Parathyroid adenoma (tissue), 2 donors: ENCODE measurements around the gene SYT13.

Source experiments
- H2AFZ ChIP-seq: fragments of 300-600 bp; sonication (generic); one replicate; pipeline ENCODE4 v1.7.0; 2017; ENCODE audit warnings: antibody characterized with exemption, mild to moderate bottlenecking
- H3K27ac ChIP-seq: fragments of 300-600 bp; sonication (generic); one replicate; pipeline ENCODE4 v1.7.0; 2017
- H3K27me3 ChIP-seq: fragments of 300-600 bp; sonication (generic); one replicate; pipeline ENCODE4 v1.7.0; 2017; ENCODE audit warnings: low read length; ENCODE audit not compliant: control insufficient read depth, insufficient read depth
- H3K36me3 ChIP-seq: fragments of 300-600 bp; sonication (generic); one replicate; pipeline ENCODE4 v1.7.0; 2017; ENCODE audit warnings: low read length; ENCODE audit not compliant: control insufficient read depth, insufficient read depth
- H3K4me1 ChIP-seq: fragments of 300-600 bp; sonication (generic); one replicate; pipeline ENCODE4 v1.7.0; 2017; ENCODE audit warnings: control low read depth
- H3K4me2 ChIP-seq: fragments of 300-600 bp; sonication (generic); one replicate; pipeline ENCODE4 v1.7.0; 2017; ENCODE audit warnings: low read length
- H3K4me3 ChIP-seq: fragments of 300-600 bp; sonication (generic); one replicate; pipeline ENCODE4 v1.7.0; 2017; ENCODE audit warnings: low read depth, low read length
- H3K79me2 ChIP-seq: fragments of 300-600 bp; sonication (generic); one replicate; pipeline ENCODE4 v1.7.0; 2017; ENCODE audit warnings: control low read depth
- H3K9ac ChIP-seq: fragments of 300-600 bp; sonication (generic); one replicate; pipeline ENCODE4 v1.7.0; 2017; ENCODE audit warnings: mild to moderate bottlenecking
- H3K9me3 ChIP-seq: fragments of 300-600 bp; sonication (generic); one replicate; pipeline ENCODE4 v1.7.0; 2017; ENCODE audit warnings: low read length; ENCODE audit not compliant: control insufficient read depth
- TF ChIP-seq, protein P1 (sequence below): fragments of 300-600 bp; sonication (generic); IDR thresholded peaks from one replicate; pipeline ENCODE4 v1.7.0; 2017; ENCODE audit warnings: antibody characterized with exemption, mild to moderate bottlenecking
- donor health status: primary hyperparathyroidism.

Gene SYT13

DNA sequence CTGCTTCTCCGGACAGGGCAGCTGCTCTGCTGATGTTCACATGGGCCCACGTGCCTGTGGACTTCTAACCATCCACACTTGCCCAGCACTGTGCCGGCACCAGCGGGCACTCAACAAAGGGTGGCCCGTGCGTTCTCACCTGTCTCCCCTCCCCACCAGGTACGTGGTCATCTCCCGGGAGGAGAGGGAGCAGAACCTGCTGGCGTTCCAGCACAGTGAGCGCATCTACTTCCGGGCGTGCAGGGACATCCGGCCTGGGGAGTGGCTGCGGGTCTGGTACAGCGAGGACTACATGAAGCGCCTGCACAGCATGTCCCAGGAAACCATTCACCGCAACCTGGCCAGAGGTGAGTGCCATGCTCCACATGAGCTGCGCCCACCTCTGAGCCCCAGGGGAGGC lies 66.7 kb downstream of the SYT13 start:
- H3K4me3 ChIP-seq: no peak overlapping the region
- H3K36me3 ChIP-seq: no peaks in the 10 kb centered on the region
- H3K79me2 ChIP-seq: no peaks in the 10 kb centered on the region
- TF ChIP-seq, protein P1, sequence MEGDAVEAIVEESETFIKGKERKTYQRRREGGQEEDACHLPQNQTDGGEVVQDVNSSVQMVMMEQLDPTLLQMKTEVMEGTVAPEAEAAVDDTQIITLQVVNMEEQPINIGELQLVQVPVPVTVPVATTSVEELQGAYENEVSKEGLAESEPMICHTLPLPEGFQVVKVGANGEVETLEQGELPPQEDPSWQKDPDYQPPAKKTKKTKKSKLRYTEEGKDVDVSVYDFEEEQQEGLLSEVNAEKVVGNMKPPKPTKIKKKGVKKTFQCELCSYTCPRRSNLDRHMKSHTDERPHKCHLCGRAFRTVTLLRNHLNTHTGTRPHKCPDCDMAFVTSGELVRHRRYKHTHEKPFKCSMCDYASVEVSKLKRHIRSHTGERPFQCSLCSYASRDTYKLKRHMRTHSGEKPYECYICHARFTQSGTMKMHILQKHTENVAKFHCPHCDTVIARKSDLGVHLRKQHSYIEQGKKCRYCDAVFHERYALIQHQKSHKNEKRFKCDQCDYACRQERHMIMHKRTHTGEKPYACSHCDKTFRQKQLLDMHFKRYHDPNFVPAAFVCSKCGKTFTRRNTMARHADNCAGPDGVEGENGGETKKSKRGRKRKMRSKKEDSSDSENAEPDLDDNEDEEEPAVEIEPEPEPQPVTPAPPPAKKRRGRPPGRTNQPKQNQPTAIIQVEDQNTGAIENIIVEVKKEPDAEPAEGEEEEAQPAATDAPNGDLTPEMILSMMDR: no peak
- no peaks in the 10 kb centered on the region for H3K9me3 ChIP-seq
- no peak overlapping the region for H3K4me2 ChIP-seq
- H2AFZ ChIP-seq: no peak overlapping the region
- H3K27ac ChIP-seq: no peak overlapping the region
- H3K27me3 ChIP-seq: no peaks in the 10 kb centered on the region
- H3K4me1 ChIP-seq: no peaks in the 10 kb centered on the region
- H3K9ac ChIP-seq: no peak overlapping the region

DNA sequence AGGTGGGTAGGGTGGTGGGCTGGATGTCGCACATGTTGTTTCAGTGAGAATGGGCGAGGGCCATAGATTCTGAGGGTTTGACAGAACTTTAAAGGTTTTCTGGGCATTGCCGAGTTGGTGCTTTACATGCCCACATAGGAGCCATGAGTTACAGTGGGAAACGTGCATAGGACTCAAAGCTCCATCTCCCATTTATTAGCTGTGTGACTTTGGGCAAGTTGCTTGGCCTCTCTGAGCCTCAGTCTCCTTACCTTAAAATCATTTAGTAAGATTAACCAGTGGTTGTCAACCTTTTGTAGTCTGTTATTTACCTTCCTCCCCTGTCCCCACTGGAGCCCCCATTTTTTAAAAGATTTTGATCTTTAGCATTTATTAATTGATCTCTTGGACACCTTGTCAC lies 67.4 kb downstream of the SYT13 start:
- Histone ChIP-seq H3K36me3 (no peaks in the 10 kb centered on the region), H3K27ac (no peak overlapping the region), H3K9ac (no peak overlapping the region), H3K4me3 (no peak overlapping the region), H2AFZ (no peak overlapping the region), H3K27me3 (no peaks in the 10 kb centered on the region), H3K4me1 (no peaks in the 10 kb centered on the region), H3K9me3 (no peaks in the 10 kb centered on the region), H3K4me2 (no peak overlapping the region), H3K79me2 (no peaks in the 10 kb centered on the region)
- TF ChIP-seq, protein P1: no peak

DNA sequence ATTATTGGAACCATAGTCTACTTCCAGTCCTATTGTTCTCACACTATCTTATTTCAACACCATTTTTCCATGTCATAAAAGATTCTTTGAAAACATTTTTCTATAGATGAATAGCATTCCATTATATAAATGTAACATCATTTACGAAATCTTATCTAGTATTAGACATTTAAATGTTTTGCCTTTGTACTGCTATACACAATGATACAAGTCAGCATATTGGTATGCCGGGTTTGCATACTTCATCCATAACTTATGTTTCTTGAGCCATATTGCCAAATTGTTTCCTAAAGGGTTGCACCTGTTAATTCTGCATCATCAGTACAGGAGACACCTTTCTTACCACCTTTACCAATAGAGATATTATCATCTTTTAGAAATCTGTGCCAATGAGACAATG lies 68.2 kb downstream of the SYT13 start:
- Histone ChIP-seq H2AFZ (no peak overlapping the region), H3K4me3 (no peak overlapping the region), H3K9me3 (no peaks in the 10 kb centered on the region), H3K9ac (no peak overlapping the region), H3K27ac (no peak overlapping the region), H3K79me2 (no peaks in the 10 kb centered on the region), H3K27me3 (no peaks in the 10 kb centered on the region), H3K36me3 (no peaks in the 10 kb centered on the region), H3K4me1 (no peaks in the 10 kb centered on the region), H3K4me2 (no peak overlapping the region)
- TF ChIP-seq, protein P1: no peak

DNA sequence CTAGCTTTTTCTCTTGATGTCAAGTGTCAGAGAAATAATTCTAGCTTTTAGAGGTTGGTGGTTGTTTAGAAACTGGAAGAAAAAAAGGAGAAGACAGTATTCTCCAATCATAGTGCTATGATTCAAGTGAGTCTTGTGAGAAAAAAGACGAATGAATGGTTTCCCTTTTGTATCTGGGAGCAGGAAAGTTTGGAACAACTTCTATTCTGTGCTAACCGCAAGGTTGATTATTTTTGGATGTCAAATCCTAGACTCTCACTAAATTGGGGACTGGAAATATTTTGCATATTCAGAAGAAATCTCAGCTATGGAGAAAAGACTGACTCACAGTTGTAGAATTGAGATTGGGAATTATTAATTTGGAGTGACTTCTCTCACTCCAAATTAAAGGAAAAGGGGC lies 69.2 kb downstream of the SYT13 start:
- Histone ChIP-seq H3K36me3 (no peaks in the 10 kb centered on the region), H3K27me3 (no peaks in the 10 kb centered on the region), H3K9me3 (no peaks in the 10 kb centered on the region), H2AFZ (no peak overlapping the region), H3K9ac (no peak overlapping the region), H3K4me2 (no peak overlapping the region), H3K79me2 (no peaks in the 10 kb centered on the region), H3K4me1 (no peaks in the 10 kb centered on the region), H3K4me3 (no peak overlapping the region), H3K27ac (no peak overlapping the region)
- TF ChIP-seq, protein P1: no peak

DNA sequence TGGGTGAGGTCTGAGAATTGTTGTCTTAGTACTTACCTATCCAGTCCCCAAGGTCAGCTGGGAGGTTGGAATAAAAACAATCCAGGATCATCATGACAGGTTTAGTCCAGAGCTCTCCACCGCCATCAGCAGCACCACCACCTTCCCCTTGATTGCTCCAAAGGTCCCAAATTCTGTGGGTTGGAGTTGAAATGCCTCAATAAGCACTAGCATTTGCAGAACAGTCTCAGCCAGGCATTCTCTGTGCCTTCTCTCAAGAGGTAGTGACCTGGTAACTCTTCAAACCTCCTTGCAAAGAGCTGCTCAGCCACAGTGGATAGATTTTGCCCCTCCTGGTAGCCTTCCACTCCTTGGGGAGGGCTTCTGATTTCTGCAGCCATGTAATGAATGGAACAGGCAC lies 70.1 kb downstream of the SYT13 start:
- H3K27ac ChIP-seq: no peak overlapping the region
- no peaks in the 10 kb centered on the region for H3K4me1 ChIP-seq
- no peaks in the 10 kb centered on the region for H3K27me3 ChIP-seq
- no peak overlapping the region for H3K4me3 ChIP-seq
- H3K9me3 ChIP-seq: no peaks in the 10 kb centered on the region
- H3K9ac ChIP-seq: no peak overlapping the region
- H2AFZ ChIP-seq: peak overlapping the region; percentile 42
- TF ChIP-seq, protein P1: no peak
- H3K4me2 ChIP-seq: no peak overlapping the region
- no peaks in the 10 kb centered on the region for H3K79me2 ChIP-seq
- no peaks in the 10 kb centered on the region for H3K36me3 ChIP-seq
